WTC11 (cell line): ENCODE data around the gene ALDH1A2. TPM values are rescaled to one million over a fixed set of nuclear protein-coding genes. Genes with fewer than 3 reads are reported as not detected.
"Not testable (repeated sequence)": the region's sequence is repeated elsewhere in the genome, so short reads cannot be mapped to it uniquely, and the experiment has no call there.

Experiments
- ATAC-seq: fragments of 200-7000 bp; cut with Tn5 transposase; 2 replicates; pipeline ENCODE4 v1.10.0; 2021; ENCODE audit warnings: mild to moderate bottlenecking, moderate library complexity
- CTCF ChIA-PET: fragments of 300-600 bp; sonication (Branson Sonifier 250); formaldehyde crosslinking; loops from one replicate; lab custom pipeline; 2021; ENCODE audit warnings: antibody characterized with exemption; lab: Charles Lee
- POLR2A ChIA-PET: fragments of 350-600 bp; sonication (Branson Sonifier 250); formaldehyde crosslinking; loops from one replicate; lab custom pipeline; 2021; ENCODE audit warnings: antibody characterized with exemption; lab: Charles Lee
- DNase-seq: peaks from one replicate; pipeline ENCODE4 v3.0.0; 2021; ENCODE audit warnings: low spot score
- H3K27ac Mint-ChIP-seq: 2 replicates; pipeline ENCODE4 v1.8.0; 2021; ENCODE audit warnings: mixed read lengths
- H3K27me3 Mint-ChIP-seq: 2 replicates; pipeline ENCODE4 v1.8.0; 2021; ENCODE audit warnings: low read depth, mild to moderate bottlenecking, moderate library complexity, mixed read lengths
- H3K36me3 Mint-ChIP-seq: 2 replicates; pipeline ENCODE4 v1.8.0; 2021; ENCODE audit warnings: mixed read lengths
- H3K4me1 Mint-ChIP-seq: 2 replicates; pipeline ENCODE4 v1.8.0; 2022; ENCODE audit warnings: mixed read lengths
- H3K4me3 Mint-ChIP-seq: 2 replicates; pipeline ENCODE4 v1.8.0; 2021; ENCODE audit warnings: mild to moderate bottlenecking, moderate library complexity, mixed read lengths
- H3K9me3 Mint-ChIP-seq: 2 replicates; pipeline ENCODE4 v1.8.0; 2021; ENCODE audit warnings: mixed read lengths
- ATF1 ChIP-seq: sonication (generic); formaldehyde crosslinking; IDR thresholded peaks from 2 replicates; pipeline ENCODE4 v1.8.1; 2023; ENCODE audit warnings: mild to moderate bottlenecking, moderate library complexity, missing genetic modification reagents
- E2F1 ChIP-seq: sonication (generic); formaldehyde crosslinking; IDR thresholded peaks from 2 replicates; pipeline ENCODE4 v1.8.0; 2022; ENCODE audit warnings: mild to moderate bottlenecking, missing genetic modification reagents
- ERG ChIP-seq: fragments of 250-450 bp; sonication (Bioruptor Pico); IDR thresholded peaks from 2 replicates; pipeline ENCODE4 v1.8.0; 2021; ENCODE audit warnings: mild to moderate bottlenecking
- ESRRA ChIP-seq: sonication (generic); formaldehyde crosslinking; IDR thresholded peaks from 2 replicates; pipeline ENCODE4 v1.8.1; 2022; ENCODE audit warnings: mild to moderate bottlenecking, missing genetic modification reagents, borderline replicate concordance
- ETV6 ChIP-seq: sonication (generic); formaldehyde crosslinking; IDR thresholded peaks from 2 replicates; pipeline ENCODE4 v1.8.1; 2022; ENCODE audit warnings: mild to moderate bottlenecking, missing genetic modification reagents
- FOXK1 ChIP-seq: sonication (generic); formaldehyde crosslinking; IDR thresholded peaks from 2 replicates; pipeline ENCODE4 v1.8.0; 2022; ENCODE audit warnings: mild to moderate bottlenecking, moderate library complexity, missing genetic modification reagents
- FOXP4 ChIP-seq: sonication (generic); formaldehyde crosslinking; IDR thresholded peaks from 2 replicates; pipeline ENCODE4 v1.8.0; 2022; ENCODE audit warnings: mild to moderate bottlenecking, missing genetic modification reagents
- MAX ChIP-seq: sonication (generic); formaldehyde crosslinking; IDR thresholded peaks from 2 replicates; pipeline ENCODE4 v1.8.0; 2022; ENCODE audit warnings: mild to moderate bottlenecking, missing genetic modification reagents
- NFATC4 ChIP-seq: fragments of 250-450 bp; sonication (Bioruptor Pico); IDR thresholded peaks from 2 replicates; pipeline ENCODE4 v1.9.0; 2021; ENCODE audit warnings: mild to moderate bottlenecking
- RELA ChIP-seq: sonication (generic); formaldehyde crosslinking; IDR thresholded peaks from 2 replicates; pipeline ENCODE4 v1.8.1; 2022; ENCODE audit warnings: missing genetic modification reagents, mild to moderate bottlenecking, borderline replicate concordance
- SMAD3 ChIP-seq: sonication (generic); formaldehyde crosslinking; IDR thresholded peaks from 2 replicates; pipeline ENCODE4 v1.8.0; 2022; ENCODE audit warnings: missing genetic modification reagents, mild to moderate bottlenecking, borderline replicate concordance
- TCF7 ChIP-seq: sonication (generic); formaldehyde crosslinking; IDR thresholded peaks from 2 replicates; pipeline ENCODE4 v1.8.0; 2022; ENCODE audit warnings: mild to moderate bottlenecking, low read depth, missing genetic modification reagents, moderate library complexity
- ZMAT4 ChIP-seq: fragments of 250-450 bp; sonication (Bioruptor Pico); IDR thresholded peaks from 2 replicates; pipeline ENCODE4 v1.9.0; 2021; ENCODE audit warnings: mild to moderate bottlenecking
- ZNF423 ChIP-seq: fragments of 250-450 bp; sonication (Bioruptor Pico); IDR thresholded peaks from 2 replicates; pipeline ENCODE4 v2.1.2; 2022; ENCODE audit warnings: mild to moderate bottlenecking, moderate library complexity
- total RNA-seq: library from RNA; stranded (reverse); gene quantifications from 3 replicates; pipeline ENCODE4 v1.2.3, GENCODE V29; 2021

The ALDH1A2 gene
- total RNA-seq, 1 experiment from 2014 or later: 1.1 TPM

- H3K4me1 Mint-ChIP-seq: peaks cover 7% of the 10 kb centered on the region
- ChIA-PET CTCF (interaction anchor here (1.0 kb wide), 1 partner anchor 34 kb away, joined by 3 read pairs; no protein-coding TSS in a partner anchor), POLR2A (interaction anchor here (1.1 kb wide), 1 partner anchor 9 kb away, joined by 3 read pairs; no protein-coding TSS in a partner anchor)
- peaks cover 14% of the 10 kb centered on the region for H3K27me3 Mint-ChIP-seq
- DNase-seq (no peak), ATAC-seq (no peak)
- H3K4me3 Mint-ChIP-seq: no peak overlapping the region
- no peak overlapping the region for H3K27ac Mint-ChIP-seq
- no peaks in the 10 kb centered on the region for H3K36me3 Mint-ChIP-seq
- TF ChIP-seq FOXK1 (CRISPR knock-in tag) (no peak), ZMAT4 (no peak), FOXP4 (CRISPR knock-in tag) (no peak), E2F1 (CRISPR knock-in tag) (no peak), ZNF423 (CRISPR knock-in tag) (no peak), MAX (CRISPR knock-in tag) (no peak), RELA (CRISPR knock-in tag) (no peak)
- H3K9me3 Mint-ChIP-seq: no peaks in the 10 kb centered on the region
Measured at GRCh38 chr15:58036579-58036978, 28.9 kb downstream of the ALDH1A2 start.

GRCh38 chr15:58028392-58028791, 37.1 kb downstream of the ALDH1A2 start:
- H3K36me3 Mint-ChIP-seq, H3K4me1 Mint-ChIP-seq, H3K27ac Mint-ChIP-seq, H3K4me3 Mint-ChIP-seq, ATAC-seq, DNase-seq, POLR2A ChIA-PET, CTCF ChIA-PET: not testable (repeated sequence)
- H3K27me3 Mint-ChIP-seq: peaks cover 41% of the 10 kb centered on the region
- H3K9me3 Mint-ChIP-seq: peaks cover 39% of the 10 kb centered on the region

- TF ChIP-seq ESRRA: no peak
- TF ChIP-seq ATF1: no peak
- TF ChIP-seq TCF7: no peak
- no peak for TF ChIP-seq NFATC4
- no peak for TF ChIP-seq ETV6 (CRISPR knock-in tag)
- POLR2A ChIA-PET: no interaction called here
- peaks cover 41% of the 10 kb centered on the region for H3K27me3 Mint-ChIP-seq
- no peaks in the 10 kb centered on the region for H3K4me1 Mint-ChIP-seq
- no peak overlapping the region for H3K4me3 Mint-ChIP-seq
- no peak overlapping the region for H3K27ac Mint-ChIP-seq
- peaks cover 47% of the 10 kb centered on the region for H3K9me3 Mint-ChIP-seq
- CTCF ChIA-PET: no interaction called here
- DNase-seq: no peak
- ATAC-seq: no peak
- H3K36me3 Mint-ChIP-seq: peaks cover 8% of the 10 kb centered on the region
Measured at GRCh38 chr15:58026552-58026951, 39.0 kb downstream of the ALDH1A2 start.

GRCh38 chr15:58026051-58026450, 39.5 kb downstream of the ALDH1A2 start:
- H3K27me3 Mint-ChIP-seq: peaks cover 41% of the 10 kb centered on the region
- ATAC-seq (no peak), DNase-seq (no peak)
- no peak overlapping the region for H3K27ac Mint-ChIP-seq
- CTCF ChIA-PET: no interaction called here
- no peak overlapping the region for H3K4me3 Mint-ChIP-seq
- POLR2A ChIA-PET: no interaction called here
- TF ChIP-seq SMAD3 (CRISPR knock-in tag): no peak
- no peak for TF ChIP-seq ERG
- peaks cover 47% of the 10 kb centered on the region for H3K9me3 Mint-ChIP-seq
- no peaks in the 10 kb centered on the region for H3K4me1 Mint-ChIP-seq
- H3K36me3 Mint-ChIP-seq: peaks cover 8% of the 10 kb centered on the region
